Astrocyte of the cerebellum (primary cell): Measurements from ENCODE around the gene PARD3B.

Source experiments
- DNase-seq: peaks from one replicate; pipeline ENCODE4 v3.0.0-alpha.2; 2011; ENCODE audit warnings: low read depth
- H3K4me3 ChIP-seq: 2 replicates; pipeline ENCODE4 v1.5.1; 2011; ENCODE audit warnings: mild to moderate bottlenecking, low read depth, low read length, moderate library complexity
- CTCF ChIP-seq: IDR thresholded peaks from 2 replicates; pipeline ENCODE4 v1.5.1; 2012; ENCODE audit warnings: low read length, low read depth, moderate library complexity, mild to moderate bottlenecking; ENCODE audit errors: missing control alignments
- in situ Hi-C: cut with HindIII; loops from 2 replicates; pipeline ENCODE4 v1.10.0; 2017; ENCODE audit warnings: low sequenced_read_pairs

Gene PARD3B

GRCh38 chr2:204790076-204790475 lies 244.8 kb downstream of the PARD3B start:
- DNase-seq: no peak
- H3K4me3 ChIP-seq: no peak overlapping the region
- TF ChIP-seq CTCF: no peak
- in situ Hi-C loops: no loop called here

- in situ Hi-C loops: no loop called here
- no peak for DNase-seq
- H3K4me3 ChIP-seq: no peak overlapping the region
- TF ChIP-seq CTCF: no peak
Measured at GRCh38 chr2:204791230-204791629, 246.0 kb downstream of the PARD3B start.

GRCh38 chr2:204794624-204795023 lies 249.3 kb downstream of the PARD3B start:
- TF ChIP-seq CTCF: no peak
- H3K4me3 ChIP-seq: no peak overlapping the region
- DNase-seq: no peak
- in situ Hi-C loops: no loop called here

GRCh38 chr2:204795156-204795555 lies 249.9 kb downstream of the PARD3B start:
- in situ Hi-C loops: no loop called here
- DNase-seq: no peak
- TF ChIP-seq CTCF: no peak
- no peak overlapping the region for H3K4me3 ChIP-seq

- DNase-seq: no peak
- no peak for TF ChIP-seq CTCF
- in situ Hi-C loops: no loop called here
- no peak overlapping the region for H3K4me3 ChIP-seq
Measured at GRCh38 chr2:204796581-204796980, 251.3 kb downstream of the PARD3B start.

GRCh38 chr2:204799791-204800190 lies 254.5 kb downstream of the PARD3B start:
- in situ Hi-C loops: no loop called here
- no peak for DNase-seq
- no peak overlapping the region for H3K4me3 ChIP-seq
- no peak for TF ChIP-seq CTCF

- in situ Hi-C loops: no loop called here
- no peak for TF ChIP-seq CTCF
- H3K4me3 ChIP-seq: no peak overlapping the region
- no peak for DNase-seq
Measured at GRCh38 chr2:204808494-204808893, 263.2 kb downstream of the PARD3B start.
